Activated T-cell treated with anti-CD3 and anti-CD28 coated beads, Interleukin-2, amount 50 U/mL, for 24 hours (primary cell): ENCODE results near the gene C2CD5.

Source experiments
- DNase-seq: peaks from one replicate; pipeline ENCODE4 v3.0.0-alpha.2; 2020
- H3K27ac Mint-ChIP-seq: 2 replicates; pipeline ENCODE4 v1.8.0; 2020; ENCODE audit warnings: mild to moderate bottlenecking, mixed read lengths
- H3K27me3 Mint-ChIP-seq: 2 replicates; pipeline ENCODE4 v1.8.0; 2020; ENCODE audit warnings: mixed read lengths
- H3K36me3 Mint-ChIP-seq: 2 replicates; pipeline ENCODE4 v1.8.0; 2020; ENCODE audit warnings: low read depth, mixed read lengths
- H3K4me1 Mint-ChIP-seq: 2 replicates; pipeline ENCODE4 v1.8.0; 2020; ENCODE audit warnings: low read depth, mixed read lengths
- H3K4me3 Mint-ChIP-seq: 2 replicates; pipeline ENCODE4 v1.8.0; 2020; ENCODE audit warnings: mild to moderate bottlenecking, moderate library complexity, mixed read lengths
- H3K9me3 Mint-ChIP-seq: 2 replicates; pipeline ENCODE4 v1.8.0; 2020; ENCODE audit warnings: mixed read lengths

The C2CD5 gene

GRCh38 chr12:22399464-22400180 lies 144.7 kb downstream of the C2CD5 start:
- H3K9me3 Mint-ChIP-seq = peaks cover 2% of the 10 kb centered on the region
- no peak overlapping the region for H3K4me3 Mint-ChIP-seq
- H3K27ac Mint-ChIP-seq = no peak overlapping the region
- peaks cover 33% of the 10 kb centered on the region for H3K4me1 Mint-ChIP-seq
- no peaks in the 10 kb centered on the region for H3K27me3 Mint-ChIP-seq
- H3K36me3 Mint-ChIP-seq = no peaks in the 10 kb centered on the region
- DNase-seq = no peak
